Neuron (in vitro differentiated cells): ENCODE results near the gene UBE2J2.

ENCODE experiments used
- H2AFZ ChIP-seq: one replicate; pipeline ENCODE4 v1.6.1; 2013; ENCODE audit warnings: low read depth, mild to moderate bottlenecking, inconsistent platforms, low read length, moderate library complexity
- H3K27me3 ChIP-seq: one replicate; pipeline ENCODE4 v1.6.1; 2013; ENCODE audit warnings: low read length; ENCODE audit not compliant: insufficient read depth
- H3K36me3 ChIP-seq: one replicate; pipeline ENCODE4 v1.6.1; 2013; ENCODE audit warnings: low read length; ENCODE audit not compliant: insufficient read depth
- H3K4me1 ChIP-seq: one replicate; pipeline ENCODE4 v1.6.1; 2013; ENCODE audit warnings: low read length; ENCODE audit not compliant: insufficient read depth
- H3K4me3 ChIP-seq: 2 replicates; pipeline ENCODE4 v1.5.1; 2013; ENCODE audit warnings: mild to moderate bottlenecking, low read length, moderate library complexity
- H3K9me3 ChIP-seq: one replicate; pipeline ENCODE4 v1.6.1; 2013; ENCODE audit warnings: low read length

The UBE2J2 gene

DNA sequence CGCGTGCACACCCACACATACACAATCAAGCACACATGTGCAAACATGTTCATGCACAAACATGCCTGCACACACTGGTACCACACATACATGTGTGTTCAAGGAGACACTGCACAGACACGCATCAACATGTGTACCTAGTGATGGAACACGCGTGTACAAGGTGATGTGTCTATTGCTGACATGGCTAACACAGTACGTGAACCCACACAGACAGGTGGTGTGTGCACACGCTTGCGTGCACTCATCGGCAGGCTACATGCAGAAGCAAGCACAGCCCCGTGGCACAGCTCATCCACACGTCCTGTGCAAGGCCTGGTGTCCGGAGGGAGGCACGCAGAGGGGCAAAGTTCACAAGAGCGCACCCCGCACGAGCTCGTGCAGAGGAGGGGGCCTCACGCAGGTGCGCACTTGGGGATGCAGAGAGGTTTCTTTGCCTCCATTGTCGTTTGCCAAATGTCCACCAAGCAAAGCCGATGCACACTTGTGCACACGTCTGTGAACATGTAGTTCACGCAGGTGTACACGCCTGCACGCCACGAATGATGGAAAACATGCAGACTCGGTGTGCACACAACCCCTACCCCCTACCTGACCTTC is 33.1 kb upstream of the UBE2J2 start:
- Histone ChIP-seq H3K27me3 (no peaks in the 10 kb centered on the region), H3K9me3 (no peaks in the 10 kb centered on the region), H3K4me1 (peaks cover 43% of the 10 kb centered on the region), H3K36me3 (peaks cover 21% of the 10 kb centered on the region), H2AFZ (no peak overlapping the region), H3K4me3 (peak overlapping the region; percentile 70)

- Histone ChIP-seq H3K27me3 (no peaks in the 10 kb centered on the region), H3K9me3 (no peaks in the 10 kb centered on the region), H3K4me3 (peak overlapping the region; percentile 70)
Observed at GRCh38 chr1:1306070-1306660, 32.5 kb upstream of the UBE2J2 start.

DNA sequence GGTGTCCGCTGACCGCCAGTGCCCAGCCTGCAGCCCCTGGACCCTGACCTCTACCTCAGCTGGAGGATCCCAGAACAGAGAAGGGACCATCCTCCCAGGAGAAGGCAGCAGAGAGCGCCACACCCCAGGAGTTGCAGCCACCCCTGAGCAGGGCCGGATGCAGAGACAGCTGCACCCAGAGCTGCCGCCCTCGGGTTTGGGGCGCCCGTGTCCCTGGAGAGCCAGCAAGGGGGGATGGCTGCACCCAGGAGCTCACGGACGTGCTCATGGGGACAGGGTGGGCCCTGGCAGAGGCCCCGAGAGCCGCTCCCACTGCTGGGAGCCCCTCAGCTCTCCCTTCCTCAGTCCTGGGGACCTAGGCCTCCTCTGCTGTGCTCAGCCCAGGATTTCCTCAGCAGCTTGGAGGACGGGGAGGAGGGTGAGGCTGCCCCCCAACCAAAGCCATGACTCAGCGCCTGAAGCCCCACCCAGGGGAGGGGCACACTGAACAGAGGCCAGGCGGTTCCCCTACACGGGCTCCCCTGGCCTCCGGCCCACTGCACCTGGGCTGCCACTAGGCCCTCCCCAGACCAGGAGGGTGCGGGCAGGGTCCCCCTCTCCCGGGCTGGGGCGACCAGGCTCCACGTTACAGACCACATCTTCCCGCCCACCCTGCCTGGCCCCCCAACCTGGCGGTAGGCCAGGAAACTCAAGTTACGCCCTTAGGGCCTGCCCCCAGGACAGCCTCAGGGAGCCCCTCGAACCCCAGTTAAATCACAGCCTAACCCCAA is 31.8 kb upstream of the UBE2J2 start:
- Histone ChIP-seq H3K4me3 (peak overlapping the region; percentile 70), H2AFZ (no peak overlapping the region), H3K9me3 (no peaks in the 10 kb centered on the region)

More at GRCh38 chr1:1306070-1306660, 32.5 kb upstream of the UBE2J2 start:
- peaks cover 43% of the 10 kb centered on the region for H3K4me1 ChIP-seq
- H3K36me3 ChIP-seq: peaks cover 15% of the 10 kb centered on the region
- H2AFZ ChIP-seq: no peak overlapping the region

DNA sequence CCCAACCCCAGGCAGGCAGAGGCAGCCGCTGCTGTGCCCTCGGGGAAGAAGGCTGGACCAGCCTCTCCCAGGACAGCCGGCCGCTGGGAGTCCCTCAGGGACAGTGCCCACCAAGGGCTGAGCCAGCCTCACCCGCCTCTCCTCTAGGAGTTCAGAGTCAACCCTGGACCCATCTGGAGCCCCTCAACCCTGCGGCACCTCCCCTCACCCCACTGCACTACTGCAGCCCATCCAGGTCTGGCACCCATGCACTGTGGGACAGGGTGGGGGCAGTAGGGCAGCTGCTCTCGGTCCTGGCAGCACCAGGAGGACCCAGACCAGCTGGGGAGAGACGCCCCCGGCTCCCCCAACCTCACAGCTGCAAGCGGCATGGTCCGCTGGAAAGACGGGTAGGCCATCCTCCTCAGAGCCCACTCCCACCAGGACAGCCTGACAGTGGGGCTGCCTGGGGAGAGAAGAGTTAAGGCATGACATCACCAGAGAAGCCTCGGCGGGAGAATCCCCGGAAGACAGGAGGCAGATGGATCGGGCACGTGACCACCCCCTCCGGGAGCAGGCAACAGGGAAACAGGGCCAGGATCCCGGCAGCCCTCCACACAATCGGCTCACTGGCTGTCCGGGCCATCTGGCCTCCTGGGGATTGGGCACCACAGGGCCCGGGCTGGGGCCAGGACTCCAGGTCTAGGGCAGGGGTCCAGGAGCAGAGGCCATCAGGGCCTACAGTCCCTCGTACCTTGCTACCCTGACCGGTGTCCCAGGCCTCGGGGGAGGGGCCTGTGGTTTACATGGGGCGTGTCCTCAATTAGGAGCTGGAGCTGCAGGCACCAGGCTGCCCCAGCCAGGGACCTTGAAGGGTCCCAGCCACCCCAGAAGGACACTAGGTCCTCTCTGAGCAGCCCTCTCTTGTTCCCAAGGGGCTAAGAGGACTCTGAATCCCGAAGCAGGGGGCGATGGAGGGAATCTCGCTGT is 31.0 kb upstream of the UBE2J2 start:
- Histone ChIP-seq H3K36me3 (peaks cover under 1% of the 10 kb centered on the region), H3K4me1 (peaks cover 42% of the 10 kb centered on the region), H2AFZ (no peak overlapping the region), H3K4me3 (peak overlapping the region; percentile 23), H3K9me3 (no peaks in the 10 kb centered on the region), H3K27me3 (no peaks in the 10 kb centered on the region)

More for the DNA sequence above, 31.8 kb upstream of the UBE2J2 start:
- peaks cover 43% of the 10 kb centered on the region for H3K4me1 ChIP-seq
- H3K36me3 ChIP-seq: peaks cover 8% of the 10 kb centered on the region
- no peaks in the 10 kb centered on the region for H3K27me3 ChIP-seq

GRCh38 chr1:1303736-1304135 is 30.1 kb upstream of the UBE2J2 start:
- H2AFZ ChIP-seq: no peak overlapping the region
- no peaks in the 10 kb centered on the region for H3K9me3 ChIP-seq
- no peaks in the 10 kb centered on the region for H3K27me3 ChIP-seq
- H3K4me1 ChIP-seq: peaks cover 36% of the 10 kb centered on the region
- no peak overlapping the region for H3K4me3 ChIP-seq
- H3K36me3 ChIP-seq: peaks cover 2% of the 10 kb centered on the region

DNA sequence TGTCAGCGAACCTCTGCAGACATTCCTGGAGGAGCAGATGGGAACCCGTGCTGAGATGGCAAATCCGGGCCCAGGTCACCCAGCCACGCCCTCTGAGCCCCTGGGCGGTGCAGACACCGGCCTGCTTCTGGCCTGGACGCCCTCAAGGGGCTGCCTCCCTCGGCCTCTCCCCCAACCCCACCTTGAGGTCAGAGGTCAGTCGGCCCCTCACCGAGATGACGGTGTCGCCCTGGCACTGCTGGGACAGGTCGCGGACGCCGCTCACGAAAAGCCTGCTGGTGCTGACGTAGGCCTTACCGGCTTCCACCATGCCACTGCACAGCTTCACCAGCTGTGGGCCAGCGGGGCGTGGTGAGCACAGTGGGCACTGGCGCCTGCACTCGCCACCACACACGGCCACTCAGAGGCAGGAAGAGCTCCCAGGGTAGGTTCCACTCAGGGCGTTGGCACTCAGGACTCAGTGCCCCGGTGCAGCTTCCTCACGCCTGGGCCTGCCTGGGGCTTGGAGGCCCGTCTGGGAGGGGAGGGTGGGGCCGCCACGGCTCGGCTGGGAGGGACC is 29.4 kb upstream of the UBE2J2 start:
- Histone ChIP-seq H3K4me1 (peaks cover 38% of the 10 kb centered on the region), H3K9me3 (no peaks in the 10 kb centered on the region), H3K4me3 (no peak overlapping the region), H3K36me3 (peaks cover 4% of the 10 kb centered on the region), H3K27me3 (no peaks in the 10 kb centered on the region), H2AFZ (no peak overlapping the region)

GRCh38 chr1:1302006-1302430 is 28.4 kb upstream of the UBE2J2 start:
- H2AFZ ChIP-seq: no peak overlapping the region
- H3K4me1 ChIP-seq: peaks cover 36% of the 10 kb centered on the region
- no peak overlapping the region for H3K4me3 ChIP-seq
- no peaks in the 10 kb centered on the region for H3K9me3 ChIP-seq
- peaks cover 9% of the 10 kb centered on the region for H3K36me3 ChIP-seq
- H3K27me3 ChIP-seq: no peaks in the 10 kb centered on the region

DNA sequence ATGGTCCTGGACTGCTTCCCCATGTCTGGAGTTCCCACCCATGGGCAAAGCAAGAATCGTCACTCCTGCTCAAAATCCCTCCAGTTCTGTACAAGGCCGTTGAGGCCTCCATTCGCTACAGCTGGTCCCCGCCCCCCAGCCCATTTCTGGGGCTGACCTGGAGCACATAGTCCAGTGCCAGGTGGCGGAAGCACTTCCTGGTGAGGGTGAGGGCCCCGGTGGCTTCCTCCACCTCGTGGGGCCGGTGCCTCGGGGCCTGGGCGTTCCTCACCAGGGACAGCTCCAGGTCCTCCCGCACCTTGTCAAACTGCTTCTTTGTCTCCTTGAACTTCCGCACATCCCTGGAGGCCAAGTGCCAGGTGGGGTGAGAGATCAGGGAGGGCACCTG is 26.7 kb upstream of the UBE2J2 start:
- H2AFZ ChIP-seq: no peak overlapping the region
- peaks cover 22% of the 10 kb centered on the region for H3K36me3 ChIP-seq
- H3K4me3 ChIP-seq: no peak overlapping the region
- peaks cover 19% of the 10 kb centered on the region for H3K4me1 ChIP-seq
- H3K9me3 ChIP-seq: no peaks in the 10 kb centered on the region
- no peaks in the 10 kb centered on the region for H3K27me3 ChIP-seq

GRCh38 chr1:1299686-1300351 is 26.2 kb upstream of the UBE2J2 start:
- Histone ChIP-seq H2AFZ (no peak overlapping the region), H3K4me3 (no peak overlapping the region), H3K36me3 (peaks cover 25% of the 10 kb centered on the region), H3K4me1 (peaks cover 14% of the 10 kb centered on the region), H3K27me3 (no peaks in the 10 kb centered on the region), H3K9me3 (no peaks in the 10 kb centered on the region)

GRCh38 chr1:1298861-1299685 is 25.4 kb upstream of the UBE2J2 start:
- peaks cover 31% of the 10 kb centered on the region for H3K36me3 ChIP-seq
- no peak overlapping the region for H3K4me3 ChIP-seq
- no peaks in the 10 kb centered on the region for H3K9me3 ChIP-seq
- H3K4me1 ChIP-seq: peaks cover 8% of the 10 kb centered on the region
- no peaks in the 10 kb centered on the region for H3K27me3 ChIP-seq
- no peak overlapping the region for H2AFZ ChIP-seq

- Histone ChIP-seq H3K36me3 (peaks cover 37% of the 10 kb centered on the region), H3K4me3 (no peak overlapping the region), H3K27me3 (no peaks in the 10 kb centered on the region), H3K4me1 (peaks cover 3% of the 10 kb centered on the region), H3K9me3 (no peaks in the 10 kb centered on the region), H2AFZ (no peak overlapping the region)
Observed at GRCh38 chr1:1297802-1298424, 24.3 kb upstream of the UBE2J2 start.
